ENCODE data around the gene OTX1.

GRCh38 chr2:63023444-63023843, 27.2 kb upstream of the OTX1 start:
- peak; percentile 78 for TF ChIP-seq CTCF (conservative IDR thresholded peaks at IDR 0.05; ENCODE audit: low read length)
- TF ChIP-seq EZH2phosphoT487 (IDR thresholded peaks at IDR 0.05; ENCODE audit: borderline replicate concordance): no peak

All from Loucy (cell line).